ENCODE measurements around the gene ACVR1. TPM values are rescaled to one million over a fixed set of nuclear protein-coding genes. Genes with fewer than 3 reads are reported as not detected.

The ACVR1 gene
- total and polyA plus RNA-seq, 2 experiments from 2014 or later = 8.9 to 21.5 TPM

DNA sequence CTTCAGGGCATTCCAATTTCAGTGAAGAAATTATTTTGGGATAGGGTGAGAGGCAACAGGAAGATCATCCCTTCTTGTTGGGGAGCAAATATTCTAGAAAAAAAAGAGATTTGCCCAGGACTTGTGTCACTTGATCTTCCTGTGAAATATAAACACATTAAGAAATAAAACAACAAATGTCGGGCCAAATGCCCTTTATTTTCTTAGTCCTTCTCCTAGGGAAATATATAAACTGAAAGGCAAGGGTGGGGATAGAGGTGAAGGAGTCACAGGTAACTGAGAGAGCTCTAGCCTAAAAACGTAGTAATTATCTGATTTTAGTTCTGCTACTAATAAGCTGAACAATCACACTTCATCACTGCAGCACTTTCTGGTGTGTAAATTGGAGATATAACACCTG lies 142.9 kb downstream of the ACVR1 start:
- H3K9me3 Mint-ChIP-seq = no peaks in the 10 kb centered on the region; the same call in 2 of the 3 replicates
- peaks cover 2% of the 10 kb centered on the region for H3K27me3 Mint-ChIP-seq (ENCODE audit: insufficient read depth, low read depth, poor library complexity)
- TF ChIP-seq STAT1 (IDR thresholded peaks at IDR 0.05; ENCODE audit: unreplicated experiment) = no peak
- 0 out of 2 replicates have a peak, but pooled peaks cover 5% of the 10 kb centered on the region for H3K9me2 ChIP-seq (ENCODE audit: insufficient read depth)
- no peak overlapping the region for H3K4me3 ChIP-seq
- no peaks in the 10 kb centered on the region for H3F3A ChIP-seq (replicated peaks; ENCODE audit: low read depth)
- no peak overlapping the region for H3K4me3 Mint-ChIP-seq
- no peaks in the 10 kb centered on the region for H3K4me1 Mint-ChIP-seq
- H2AFZ ChIP-seq = no peak overlapping the region
- no peaks in the 10 kb centered on the region for H3K79me2 ChIP-seq (replicated peaks; ENCODE audit: insufficient read depth)
- no peak overlapping the region for H3K4me2 ChIP-seq
- no peaks in the 10 kb centered on the region for H3K4me1 ChIP-seq (ENCODE audit: insufficient read depth)
- DNase-seq (ENCODE audit: low spot score) (no peak), ATAC-seq (no peak)
- no peaks in the 10 kb centered on the region for H4K20me1 ChIP-seq (replicated peaks; ENCODE audit: insufficient read depth)
- no peak overlapping the region for H3K27ac Mint-ChIP-seq
- H3K36me3 ChIP-seq (ENCODE audit: insufficient read depth) = peaks cover 7% of the 10 kb centered on the region; the same call in 1 of the 2 replicates
- no peak overlapping the region for H3K27ac ChIP-seq (ENCODE audit: low read depth)
- H3K36me3 Mint-ChIP-seq (ENCODE audit: low read depth) = peaks cover 56% of the 10 kb centered on the region
- H3K27me3 ChIP-seq (ENCODE audit: insufficient read depth) = no peaks in the 10 kb centered on the region

DNA sequence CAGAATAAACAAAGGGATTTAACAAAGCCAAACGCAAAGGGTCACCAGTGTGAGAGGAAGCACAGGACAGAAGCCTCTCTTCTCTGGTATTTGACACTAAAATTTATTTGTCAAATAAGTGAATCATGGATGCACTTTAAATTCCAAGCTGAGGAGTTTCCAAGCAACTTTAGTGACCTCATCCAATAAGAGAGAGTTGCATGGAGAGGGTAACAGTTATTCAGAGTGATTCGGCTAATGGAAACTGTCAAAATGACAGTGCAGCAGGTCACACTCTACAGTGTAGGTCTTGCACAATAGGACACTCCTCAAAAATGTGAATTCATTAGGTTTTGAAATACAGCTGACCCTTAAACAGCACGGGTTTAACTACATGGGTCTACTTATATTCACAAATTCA lies 143.5 kb downstream of the ACVR1 start:
- H4K20me1 ChIP-seq (replicated peaks; ENCODE audit: insufficient read depth) = no peaks in the 10 kb centered on the region
- H3K4me3 ChIP-seq = no peak overlapping the region

DNA sequence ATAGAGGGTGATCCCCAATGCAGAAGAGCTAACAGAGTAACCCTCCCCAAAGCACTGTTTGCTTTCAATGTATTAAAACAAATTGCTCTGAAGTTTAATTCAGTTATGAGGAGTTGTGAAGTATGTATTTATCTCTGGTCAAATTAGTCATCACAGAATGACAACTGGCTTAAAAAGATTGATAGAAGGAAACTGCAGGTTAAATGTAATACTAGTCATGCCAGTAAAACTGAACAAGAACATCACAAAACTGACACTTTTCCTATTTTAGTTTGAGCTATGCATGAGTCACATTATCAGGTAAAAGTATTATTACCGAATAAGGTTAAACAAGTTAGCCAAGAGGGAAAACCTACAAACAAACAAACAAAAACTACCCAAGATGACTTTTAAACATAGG lies 148.4 kb downstream of the ACVR1 start:
- no peaks in the 10 kb centered on the region for H3K27me3 Mint-ChIP-seq (ENCODE audit: insufficient read depth, low read depth, poor library complexity)
- DNase-seq (ENCODE audit: low spot score) (no peak), ATAC-seq (no peak)
- H3K9me3 Mint-ChIP-seq = peaks cover 11% of the 10 kb centered on the region
- Histone ChIP-seq H3K9me2 (ENCODE audit: insufficient read depth) (0 out of 2 replicates have a peak, but pooled peaks cover 4% of the 10 kb centered on the region), H3F3A (replicated peaks; ENCODE audit: low read depth) (no peaks in the 10 kb centered on the region), H4K20me1 (replicated peaks; ENCODE audit: insufficient read depth) (no peaks in the 10 kb centered on the region), H3K79me2 (replicated peaks; ENCODE audit: insufficient read depth) (no peaks in the 10 kb centered on the region), H3K4me2 (no peak overlapping the region), H2AFZ (no peak overlapping the region), H3K27ac (ENCODE audit: low read depth) (no peak overlapping the region), H3K4me1 (ENCODE audit: insufficient read depth) (no peaks in the 10 kb centered on the region), H3K27me3 (ENCODE audit: insufficient read depth) (no peaks in the 10 kb centered on the region), H3K4me3 (no peak overlapping the region), H3K36me3 (ENCODE audit: insufficient read depth) (peaks cover 7% of the 10 kb centered on the region; the same call in 1 of the 2 replicates)
- peaks cover 46% of the 10 kb centered on the region for H3K36me3 Mint-ChIP-seq (ENCODE audit: low read depth)
- H3K4me3 Mint-ChIP-seq = no peak overlapping the region
- H3K4me1 Mint-ChIP-seq = no peaks in the 10 kb centered on the region
- no peak overlapping the region for H3K27ac Mint-ChIP-seq
- TF ChIP-seq, protein P1, sequence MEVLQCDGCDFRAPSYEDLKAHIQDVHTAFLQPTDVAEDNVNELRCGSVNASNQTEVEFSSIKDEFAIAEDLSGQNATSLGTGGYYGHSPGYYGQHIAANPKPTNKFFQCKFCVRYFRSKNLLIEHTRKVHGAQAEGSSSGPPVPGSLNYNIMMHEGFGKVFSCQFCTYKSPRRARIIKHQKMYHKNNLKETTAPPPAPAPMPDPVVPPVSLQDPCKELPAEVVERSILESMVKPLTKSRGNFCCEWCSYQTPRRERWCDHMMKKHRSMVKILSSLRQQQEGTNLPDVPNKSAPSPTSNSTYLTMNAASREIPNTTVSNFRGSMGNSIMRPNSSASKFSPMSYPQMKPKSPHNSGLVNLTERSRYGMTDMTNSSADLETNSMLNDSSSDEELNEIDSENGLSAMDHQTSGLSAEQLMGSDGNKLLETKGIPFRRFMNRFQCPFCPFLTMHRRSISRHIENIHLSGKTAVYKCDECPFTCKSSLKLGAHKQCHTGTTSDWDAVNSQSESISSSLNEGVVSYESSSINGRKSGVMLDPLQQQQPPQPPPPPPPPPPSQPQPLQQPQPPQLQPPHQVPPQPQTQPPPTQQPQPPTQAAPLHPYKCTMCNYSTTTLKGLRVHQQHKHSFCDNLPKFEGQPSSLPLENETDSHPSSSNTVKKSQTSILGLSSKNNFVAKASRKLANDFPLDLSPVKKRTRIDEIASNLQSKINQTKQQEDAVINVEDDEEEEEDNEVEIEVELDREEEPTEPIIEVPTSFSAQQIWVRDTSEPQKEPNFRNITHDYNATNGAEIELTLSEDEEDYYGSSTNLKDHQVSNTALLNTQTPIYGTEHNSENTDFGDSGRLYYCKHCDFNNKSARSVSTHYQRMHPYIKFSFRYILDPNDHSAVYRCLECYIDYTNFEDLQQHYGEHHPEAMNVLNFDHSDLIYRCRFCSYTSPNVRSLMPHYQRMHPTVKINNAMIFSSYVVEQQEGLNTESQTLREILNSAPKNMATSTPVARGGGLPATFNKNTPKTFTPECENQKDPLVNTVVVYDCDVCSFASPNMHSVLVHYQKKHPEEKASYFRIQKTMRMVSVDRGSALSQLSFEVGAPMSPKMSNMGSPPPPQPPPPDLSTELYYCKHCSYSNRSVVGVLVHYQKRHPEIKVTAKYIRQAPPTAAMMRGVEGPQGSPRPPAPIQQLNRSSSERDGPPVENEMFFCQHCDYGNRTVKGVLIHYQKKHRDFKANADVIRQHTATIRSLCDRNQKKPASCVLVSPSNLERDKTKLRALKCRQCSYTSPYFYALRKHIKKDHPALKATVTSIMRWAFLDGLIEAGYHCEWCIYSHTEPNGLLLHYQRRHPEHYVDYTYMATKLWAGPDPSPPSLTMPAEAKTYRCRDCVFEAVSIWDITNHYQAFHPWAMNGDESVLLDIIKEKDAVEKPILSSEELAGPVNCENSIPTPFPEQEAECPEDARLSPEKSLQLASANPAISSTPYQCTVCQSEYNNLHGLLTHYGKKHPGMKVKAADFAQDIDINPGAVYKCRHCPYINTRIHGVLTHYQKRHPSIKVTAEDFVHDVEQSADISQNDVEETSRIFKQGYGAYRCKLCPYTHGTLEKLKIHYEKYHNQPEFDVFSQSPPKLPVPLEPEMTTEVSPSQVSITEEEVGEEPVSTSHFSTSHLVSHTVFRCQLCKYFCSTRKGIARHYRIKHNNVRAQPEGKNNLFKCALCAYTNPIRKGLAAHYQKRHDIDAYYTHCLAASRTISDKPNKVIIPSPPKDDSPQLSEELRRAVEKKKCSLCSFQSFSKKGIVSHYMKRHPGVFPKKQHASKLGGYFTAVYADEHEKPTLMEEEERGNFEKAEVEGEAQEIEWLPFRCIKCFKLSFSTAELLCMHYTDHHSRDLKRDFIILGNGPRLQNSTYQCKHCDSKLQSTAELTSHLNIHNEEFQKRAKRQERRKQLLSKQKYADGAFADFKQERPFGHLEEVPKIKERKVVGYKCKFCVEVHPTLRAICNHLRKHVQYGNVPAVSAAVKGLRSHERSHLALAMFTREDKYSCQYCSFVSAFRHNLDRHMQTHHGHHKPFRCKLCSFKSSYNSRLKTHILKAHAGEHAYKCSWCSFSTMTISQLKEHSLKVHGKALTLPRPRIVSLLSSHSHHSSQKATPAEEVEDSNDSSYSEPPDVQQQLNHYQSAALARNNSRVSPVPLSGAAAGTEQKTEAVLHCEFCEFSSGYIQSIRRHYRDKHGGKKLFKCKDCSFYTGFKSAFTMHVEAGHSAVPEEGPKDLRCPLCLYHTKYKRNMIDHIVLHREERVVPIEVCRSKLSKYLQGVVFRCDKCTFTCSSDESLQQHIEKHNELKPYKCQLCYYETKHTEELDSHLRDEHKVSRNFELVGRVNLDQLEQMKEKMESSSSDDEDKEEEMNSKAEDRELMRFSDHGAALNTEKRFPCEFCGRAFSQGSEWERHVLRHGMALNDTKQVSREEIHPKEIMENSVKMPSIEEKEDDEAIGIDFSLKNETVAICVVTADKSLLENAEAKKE (CRISPR knock-in tag; IDR thresholded peaks at IDR 0.05) = no peak
- TF ChIP-seq EZH2phosphoT487 (IDR thresholded peaks at IDR 0.05; ENCODE audit: unreplicated experiment) (no peak), NANOG (IDR thresholded peaks at IDR 0.05; ENCODE audit: borderline replicate concordance) (no peak), JUNB (IDR thresholded peaks at IDR 0.05; ENCODE audit: unreplicated experiment) (no peak), ZNF331 (CRISPR knock-in tag; IDR thresholded peaks at IDR 0.05; ENCODE audit: low read depth) (no peak), EZH2 (IDR thresholded peaks at IDR 0.05; ENCODE audit: low read depth, unreplicated experiment) (no peak)

More for the DNA sequence above, 143.5 kb downstream of the ACVR1 start:
- H3K9me3 Mint-ChIP-seq = no peaks in the 10 kb centered on the region; the same call in 2 of the 3 replicates
- no peak overlapping the region for H3K4me3 Mint-ChIP-seq
- Histone ChIP-seq H2AFZ (no peak overlapping the region), H3K4me1 (ENCODE audit: insufficient read depth) (no peaks in the 10 kb centered on the region), H3K27ac (ENCODE audit: low read depth) (no peak overlapping the region), H3K9me2 (ENCODE audit: insufficient read depth) (0 out of 2 replicates have a peak, but pooled peaks cover 5% of the 10 kb centered on the region), H3K79me2 (replicated peaks; ENCODE audit: insufficient read depth) (no peaks in the 10 kb centered on the region), H3K4me2 (no peak overlapping the region), H3F3A (replicated peaks; ENCODE audit: low read depth) (no peaks in the 10 kb centered on the region), H3K27me3 (ENCODE audit: insufficient read depth) (no peaks in the 10 kb centered on the region), H3K36me3 (ENCODE audit: insufficient read depth) (peaks cover 7% of the 10 kb centered on the region; the same call in 1 of the 2 replicates)
- H3K27me3 Mint-ChIP-seq (ENCODE audit: insufficient read depth, low read depth, poor library complexity) = peaks cover 2% of the 10 kb centered on the region
- H3K4me1 Mint-ChIP-seq = no peaks in the 10 kb centered on the region
- TF ChIP-seq, protein P2, sequence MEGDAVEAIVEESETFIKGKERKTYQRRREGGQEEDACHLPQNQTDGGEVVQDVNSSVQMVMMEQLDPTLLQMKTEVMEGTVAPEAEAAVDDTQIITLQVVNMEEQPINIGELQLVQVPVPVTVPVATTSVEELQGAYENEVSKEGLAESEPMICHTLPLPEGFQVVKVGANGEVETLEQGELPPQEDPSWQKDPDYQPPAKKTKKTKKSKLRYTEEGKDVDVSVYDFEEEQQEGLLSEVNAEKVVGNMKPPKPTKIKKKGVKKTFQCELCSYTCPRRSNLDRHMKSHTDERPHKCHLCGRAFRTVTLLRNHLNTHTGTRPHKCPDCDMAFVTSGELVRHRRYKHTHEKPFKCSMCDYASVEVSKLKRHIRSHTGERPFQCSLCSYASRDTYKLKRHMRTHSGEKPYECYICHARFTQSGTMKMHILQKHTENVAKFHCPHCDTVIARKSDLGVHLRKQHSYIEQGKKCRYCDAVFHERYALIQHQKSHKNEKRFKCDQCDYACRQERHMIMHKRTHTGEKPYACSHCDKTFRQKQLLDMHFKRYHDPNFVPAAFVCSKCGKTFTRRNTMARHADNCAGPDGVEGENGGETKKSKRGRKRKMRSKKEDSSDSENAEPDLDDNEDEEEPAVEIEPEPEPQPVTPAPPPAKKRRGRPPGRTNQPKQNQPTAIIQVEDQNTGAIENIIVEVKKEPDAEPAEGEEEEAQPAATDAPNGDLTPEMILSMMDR (conservative IDR thresholded peaks at IDR 0.05; ENCODE audit: low read depth in 2 of 2) = no peak
- no peak for TF ChIP-seq JUNB (IDR thresholded peaks at IDR 0.05; ENCODE audit: unreplicated experiment)
- H3K36me3 Mint-ChIP-seq (ENCODE audit: low read depth) = peaks cover 55% of the 10 kb centered on the region
- DNase-seq (ENCODE audit: low spot score) (no peak), ATAC-seq (no peak)
- no peak overlapping the region for H3K27ac Mint-ChIP-seq

Measured in GM23338 (cell line).